Breast epithelium (tissue), 4 donors: ENCODE measurements around the gene PRDM15. TPM values are rescaled to one million over a fixed set of nuclear protein-coding genes. Genes with fewer than 3 reads are reported as not detected.

ENCODE experiments used
- DNase-seq, 2 donors: peaks; one replicate each; pipeline ENCODE4 v3.0.0-alpha.2; 2019; ENCODE audit warnings: low spot score in 2 of 2
- H3K27ac ChIP-seq, 2 donors: fragments of 200-600 bp; sonication (generic) in 1 of 2; one replicate each; pipeline ENCODE4 v1.5.1; 2016 to 2019; ENCODE audit warnings: mild to moderate bottlenecking in 1 of 2
- H3K27me3 ChIP-seq, 2 donors: fragments of 200-600 bp; sonication (generic) in 1 of 2; one replicate each; pipeline versions ENCODE4 v1.5.1 to v1.6.0; 2017 to 2019; ENCODE audit warnings: control low read depth in 1 of 2, mild to moderate bottlenecking in 1 of 2
- H3K36me3 ChIP-seq: fragments of 200-600 bp; one replicate; pipeline ENCODE4 v1.5.1; 2019
- H3K4me1 ChIP-seq, 2 donors: fragments of 200-600 bp; sonication (generic); one replicate each; pipeline ENCODE4 v1.5.1; 2016 to 2019; ENCODE audit warnings: control low read depth in 1 of 2
- H3K4me3 ChIP-seq, 3 donors: fragments of 200-600 bp; sonication (generic); 1 replicate in 2 of 3; 2 replicates in 1 of 3; pipeline ENCODE4 v1.5.1; 2016 to 2019; ENCODE audit warnings: mild to moderate bottlenecking in 3 of 3, moderate library complexity in 2 of 3
- H3K9me3 ChIP-seq, 2 donors: fragments of 200-600 bp; sonication (generic) in 1 of 2; one replicate each; pipeline ENCODE4 v1.5.1; 2016 to 2019; ENCODE audit warnings: control low read depth in 1 of 2
- POLR2A ChIP-seq: fragments of 450-650 bp; IDR thresholded peaks from one replicate; pipeline ENCODE4 v1.6.1; 2016; ENCODE audit warnings: antibody characterized with exemption, mild to moderate bottlenecking, moderate library complexity
- POLR2AphosphoS5 ChIP-seq, 3 donors: sonication (generic); formaldehyde crosslinking; IDR thresholded peaks; one replicate each; pipeline ENCODE4 v1.6.1; 2017; ENCODE audit warnings: antibody characterized with exemption in 3 of 3
- intact Hi-C: fragments of 100-400 bp; cut with DNase I; formaldehyde crosslinking; loops from one replicate; pipeline ENCODE4 v1.15.1; 2023; ENCODE audit warnings: low total_unique reads
- total RNA-seq, 3 donors: library from RNA; depleted of rRNA; stranded (reverse); fragments of >200 nt; gene quantifications; one replicate each; pipeline ENCODE4 v1.1.0, GENCODE V29; 2016
- TF ChIP-seq, protein P1 (sequence below), 3 donors: fragments of 450-650 bp; IDR thresholded peaks; one replicate each; pipeline ENCODE4 v1.5.1; 2016 to 2017; ENCODE audit warnings: antibody characterized with exemption in 3 of 3, mild to moderate bottlenecking in 3 of 3, moderate library complexity in 3 of 3

Gene PRDM15
- total RNA-seq, 3 donors from 2014 or later = 6.6 to 14.1 (median 9.2) TPM

DNA sequence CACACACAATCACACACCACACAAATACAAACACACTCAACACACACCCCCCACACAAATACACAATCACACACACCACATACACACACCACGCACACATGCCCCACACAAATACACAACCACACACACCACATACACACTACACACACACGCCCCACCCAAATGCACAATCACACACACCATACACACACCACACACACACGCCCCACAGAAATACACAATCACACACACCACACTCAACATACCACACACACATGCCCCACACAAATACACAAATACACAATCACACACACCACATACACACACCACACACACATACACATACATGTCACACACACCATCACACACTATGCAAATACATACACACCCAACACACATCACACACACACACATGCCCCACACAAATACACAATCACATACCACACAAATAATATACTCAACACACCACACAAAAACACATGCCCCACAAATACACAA is 50.2 kb downstream of the PRDM15 start:
- intact Hi-C loops = loop anchor here (10.0 kb wide), 1 partner anchor 986 kb away; no protein-coding TSS in a partner anchor
- Histone ChIP-seq H3K4me3 (no peak overlapping the region), H3K9me3 (no peaks in the 10 kb centered on the region), H3K4me1 (no peaks in the 10 kb centered on the region), H3K27ac (no peak overlapping the region), H3K27me3 (no peaks in the 10 kb centered on the region), H3K36me3 (no peaks in the 10 kb centered on the region)
- no peak for DNase-seq
- TF ChIP-seq, protein P1, sequence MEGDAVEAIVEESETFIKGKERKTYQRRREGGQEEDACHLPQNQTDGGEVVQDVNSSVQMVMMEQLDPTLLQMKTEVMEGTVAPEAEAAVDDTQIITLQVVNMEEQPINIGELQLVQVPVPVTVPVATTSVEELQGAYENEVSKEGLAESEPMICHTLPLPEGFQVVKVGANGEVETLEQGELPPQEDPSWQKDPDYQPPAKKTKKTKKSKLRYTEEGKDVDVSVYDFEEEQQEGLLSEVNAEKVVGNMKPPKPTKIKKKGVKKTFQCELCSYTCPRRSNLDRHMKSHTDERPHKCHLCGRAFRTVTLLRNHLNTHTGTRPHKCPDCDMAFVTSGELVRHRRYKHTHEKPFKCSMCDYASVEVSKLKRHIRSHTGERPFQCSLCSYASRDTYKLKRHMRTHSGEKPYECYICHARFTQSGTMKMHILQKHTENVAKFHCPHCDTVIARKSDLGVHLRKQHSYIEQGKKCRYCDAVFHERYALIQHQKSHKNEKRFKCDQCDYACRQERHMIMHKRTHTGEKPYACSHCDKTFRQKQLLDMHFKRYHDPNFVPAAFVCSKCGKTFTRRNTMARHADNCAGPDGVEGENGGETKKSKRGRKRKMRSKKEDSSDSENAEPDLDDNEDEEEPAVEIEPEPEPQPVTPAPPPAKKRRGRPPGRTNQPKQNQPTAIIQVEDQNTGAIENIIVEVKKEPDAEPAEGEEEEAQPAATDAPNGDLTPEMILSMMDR (IDR thresholded peaks at IDR 0.05) = no peak
- TF ChIP-seq POLR2AphosphoS5 (IDR thresholded peaks at IDR 0.05) (no peak), POLR2A (no peak)

DNA sequence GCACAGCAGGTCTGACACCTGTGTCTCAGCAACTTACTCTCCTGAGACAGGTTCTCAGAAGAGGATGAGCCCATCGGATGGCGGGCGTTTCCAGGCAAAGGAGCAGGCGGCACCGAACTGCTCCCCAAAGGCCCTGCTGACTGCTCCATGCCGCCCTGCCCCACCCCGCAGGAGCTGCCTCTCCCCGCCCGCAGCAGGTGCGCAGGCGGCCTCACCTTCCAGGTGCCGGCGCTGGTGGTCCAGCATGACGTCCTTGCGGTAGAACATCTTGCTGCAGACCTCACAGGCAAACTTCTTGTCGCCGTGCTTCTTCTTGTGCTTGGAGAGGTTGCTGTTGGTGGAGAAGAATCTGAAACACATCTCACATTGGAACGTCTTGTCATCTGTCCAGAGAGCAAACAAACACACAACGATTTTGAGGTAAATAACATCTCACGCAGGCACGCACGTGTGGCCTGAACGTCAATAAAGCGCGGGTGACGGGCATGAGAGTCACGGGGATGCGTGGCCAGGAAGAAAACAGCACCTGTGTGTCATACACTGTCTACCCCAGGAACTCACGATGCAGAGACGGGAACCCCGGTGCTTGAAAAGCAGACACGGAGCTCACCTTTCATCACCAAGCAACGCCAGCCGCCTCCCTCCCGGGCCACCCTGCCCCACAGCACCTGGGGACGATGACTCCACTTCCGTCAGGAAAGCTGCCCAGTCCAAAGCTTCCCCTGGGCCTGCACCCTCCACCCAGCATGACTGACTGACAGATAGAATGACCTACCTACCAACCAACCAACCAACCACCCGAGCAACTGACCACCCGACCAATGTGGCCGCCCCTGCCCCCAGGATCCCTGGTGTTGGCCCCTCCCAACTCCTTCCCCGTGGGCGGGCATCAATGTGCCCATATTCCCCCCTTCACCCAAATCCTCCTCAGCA is 50.9 kb downstream of the PRDM15 start:
- intact Hi-C loops = loop anchor here (10.0 kb wide), 1 partner anchor 987 kb away; no protein-coding TSS in a partner anchor
- H3K9me3 ChIP-seq = no peaks in the 10 kb centered on the region
- TF ChIP-seq POLR2A (no peak), POLR2AphosphoS5 (IDR thresholded peaks at IDR 0.05) (no peak)
- TF ChIP-seq, protein P1 (IDR thresholded peaks at IDR 0.05) = no peak
- H3K36me3 ChIP-seq = no peaks in the 10 kb centered on the region
- H3K4me3 ChIP-seq = no peak overlapping the region
- DNase-seq = no peak
- H3K27ac ChIP-seq = no peak overlapping the region
- H3K4me1 ChIP-seq = no peaks in the 10 kb centered on the region
- no peaks in the 10 kb centered on the region for H3K27me3 ChIP-seq

DNA sequence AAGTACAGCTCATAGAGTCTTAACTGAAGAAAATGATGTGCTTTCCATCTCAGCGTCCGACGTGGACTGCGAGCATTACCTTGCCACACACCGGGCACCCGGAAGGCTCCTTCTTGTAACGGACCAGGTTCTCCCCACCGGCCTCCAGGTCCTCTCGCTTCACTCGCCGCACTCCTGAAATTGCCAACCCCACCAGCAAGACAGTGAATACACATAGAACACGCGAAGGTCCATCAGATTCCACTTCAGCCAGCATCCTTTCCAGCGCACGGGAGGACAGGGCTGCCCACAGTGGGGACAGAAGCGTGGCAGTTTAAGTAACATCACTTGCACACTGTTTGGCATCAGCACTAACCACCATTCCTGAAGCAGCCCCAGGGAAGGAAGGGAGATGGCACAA is 53.3 kb downstream of the PRDM15 start:
- intact Hi-C loops = loop anchor here (10.0 kb wide), 1 partner anchor 989 kb away; no protein-coding TSS in a partner anchor
- TF ChIP-seq POLR2A = no peak
- no peak for TF ChIP-seq POLR2AphosphoS5 (IDR thresholded peaks at IDR 0.05)
- TF ChIP-seq, protein P1 (IDR thresholded peaks at IDR 0.05) = no peak
- no peak for DNase-seq

DNA sequence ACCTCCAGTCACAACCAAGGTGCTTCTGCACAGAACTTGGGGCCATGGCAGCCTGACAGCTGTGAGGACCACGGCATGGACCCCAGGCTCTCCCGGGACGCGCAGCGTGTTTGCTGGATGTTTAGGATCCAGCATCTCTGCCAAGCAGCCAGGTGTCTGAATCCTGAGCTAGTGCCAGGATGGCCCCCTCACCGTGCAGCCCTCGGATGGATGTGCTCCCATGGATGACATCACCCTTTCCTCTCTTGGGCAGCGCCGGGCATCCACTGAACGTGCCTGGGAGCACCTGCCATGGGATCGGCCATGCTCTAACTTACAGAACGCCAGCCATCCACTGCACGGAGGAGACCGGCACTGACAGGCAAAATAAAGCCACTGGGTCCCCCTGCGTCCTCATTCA is 53.9 kb downstream of the PRDM15 start:
- H3K36me3 ChIP-seq = no peaks in the 10 kb centered on the region

More for the DNA sequence above, 53.3 kb downstream of the PRDM15 start:
- Histone ChIP-seq H3K27ac (no peak overlapping the region), H3K4me1 (no peaks in the 10 kb centered on the region), H3K36me3 (no peaks in the 10 kb centered on the region), H3K27me3 (no peaks in the 10 kb centered on the region), H3K4me3 (no peak overlapping the region), H3K9me3 (no peaks in the 10 kb centered on the region)

More for the DNA sequence above, 53.9 kb downstream of the PRDM15 start:
- H3K27me3 ChIP-seq = no peaks in the 10 kb centered on the region
- H3K9me3 ChIP-seq = no peaks in the 10 kb centered on the region
- no peaks in the 10 kb centered on the region for H3K4me1 ChIP-seq
- no peak for DNase-seq
- TF ChIP-seq POLR2A (no peak), POLR2AphosphoS5 (IDR thresholded peaks at IDR 0.05) (no peak)
- TF ChIP-seq, protein P1 (IDR thresholded peaks at IDR 0.05) = no peak
- no peak overlapping the region for H3K4me3 ChIP-seq
- no peak overlapping the region for H3K27ac ChIP-seq
- intact Hi-C loops = loop anchor here (10.0 kb wide), 1 partner anchor 990 kb away; no protein-coding TSS in a partner anchor
